HCT116 (cell line): ENCODE data around the gene PPFIA2. TPM values are rescaled to one million over a fixed set of nuclear protein-coding genes. Genes with fewer than 3 reads are reported as not detected.

ENCODE experiments used
- ATAC-seq: fragments of 200-7000 bp; cut with Tn5 transposase; 2 replicates; pipeline ENCODE4 v1.9.1; 2020; ENCODE audit warnings: mild to moderate bottlenecking, moderate library complexity
- BruUV-seq: library from RNA; stranded (reverse); fragments of 400-500 nt; replicated peaks from 2 replicates; lab custom pipeline; 2021; lab: Mats Ljungman, UMichigan
- CTCF ChIA-PET: fragments of 300-600 bp; sonication (Branson Sonifier 250); formaldehyde crosslinking; loops from one replicate; lab custom pipeline; 2021; ENCODE audit warnings: antibody characterized with exemption; lab: Charles Lee
- POLR2A ChIA-PET: fragments of 300-600, 350-600 bp; sonication (Branson Sonifier 250); formaldehyde crosslinking; loops from one replicate; lab custom pipeline; 2021; ENCODE audit warnings: antibody characterized with exemption; lab: Charles Lee
- RAD21 ChIA-PET, 2 experiments: fragments of 300-600 bp; sonication (Branson Sonifier 250); formaldehyde crosslinking; loops; one replicate each; lab custom pipeline; 2023; ENCODE audit warnings: low total read pairs in 2 of 2; ENCODE audit not compliant: uncharacterized antibody in 2 of 2, unreplicated experiment in 2 of 2, low non-redundant PET in 1 of 2; lab: Charles Lee
- DNase-seq: peaks from one replicate; pipeline ENCODE4 v3.0.0-alpha.2; 2010; ENCODE audit warnings: low read depth, low spot score
- H2AFZ ChIP-seq: fragments of 200-600 bp; shearing (Covaris generic), sonication (generic); 2 replicates; pipeline ENCODE4 v1.6.1; 2017; ENCODE audit warnings: low read depth, mixed run types, mixed read lengths, antibody characterized with exemption, low read length; ENCODE audit not compliant: poor library complexity, severe bottlenecking
- H3K27ac ChIP-seq: 2 replicates; pipeline ENCODE4 v1.5.1; 2012; ENCODE audit warnings: low read depth, low read length
- H3K27me3 ChIP-seq: fragments of 200-600 bp; sonication (generic); 2 replicates; pipeline ENCODE4 v1.6.1; 2016; ENCODE audit warnings: mixed run types, low read length, mixed read lengths; ENCODE audit not compliant: insufficient read depth
- H3K36me3 ChIP-seq, 2 experiments: fragments of 200-500 bp in 1 of 2; fragments of 200-600 bp in 1 of 2; sonication (Bioruptor generic) in 1 of 2; sonication (generic) in 1 of 2; 2 replicates each; pipeline versions ENCODE4 v1.5.1 to v1.6.1; 2014 to 2016; ENCODE audit warnings: low read length in 2 of 2, inconsistent platforms in 1 of 2, mixed read lengths in 1 of 2, mixed run types in 1 of 2; ENCODE audit not compliant: insufficient read depth in 2 of 2, control insufficient read depth in 1 of 2
- H3K4me1 ChIP-seq, 2 experiments: fragments of 200-600 bp in 1 of 2; sonication (generic) in 1 of 2; 2 replicates each; pipeline versions ENCODE4 v1.5.1 to v1.6.1; 2012 to 2017; ENCODE audit warnings: low read length in 2 of 2, inconsistent platforms in 1 of 2, mild to moderate bottlenecking in 1 of 2, mixed read lengths in 1 of 2, mixed run types in 1 of 2, moderate library complexity in 1 of 2; ENCODE audit not compliant: insufficient read depth in 2 of 2, control insufficient read depth in 1 of 2
- H3K4me2 ChIP-seq: fragments of 200-600 bp; sonication (generic); 2 replicates; pipeline ENCODE4 v1.6.1; 2017; ENCODE audit warnings: mixed run types, low read length, mixed read lengths
- H3K4me3 ChIP-seq, 2 experiments: fragments of 200-600 bp in 1 of 2; sonication (generic) in 1 of 2; replicated peaks in 1 of 2; 2 replicates each; pipeline ENCODE4 v1.5.1; 2011 to 2016; ENCODE audit warnings: low read length in 2 of 2, control low read depth in 1 of 2, low read depth in 1 of 2, mild to moderate bottlenecking in 1 of 2, mixed read lengths in 1 of 2, mixed run types in 1 of 2
- H3K79me2 ChIP-seq: fragments of 200-600 bp; sonication (generic); 2 replicates; pipeline ENCODE4 v1.6.1; 2017; ENCODE audit warnings: mild to moderate bottlenecking, mixed run types, low read length, moderate library complexity, mixed read lengths; ENCODE audit not compliant: insufficient read depth
- H3K9ac ChIP-seq: fragments of 200-600 bp; sonication (generic); 2 replicates; pipeline ENCODE4 v1.6.1; 2016; ENCODE audit warnings: low read length, mixed read lengths
- H3K9me2 ChIP-seq: fragments of 200-600 bp; sonication (generic), shearing (Covaris generic); 2 replicates; pipeline ENCODE4 v1.6.1; 2017; ENCODE audit warnings: mixed run types, mild to moderate bottlenecking, moderate library complexity; ENCODE audit not compliant: insufficient read depth
- H3K9me3 ChIP-seq, 2 experiments: fragments of 200-500 bp in 1 of 2; fragments of 200-600 bp in 1 of 2; sonication (Bioruptor generic) in 1 of 2; sonication (generic) in 1 of 2; 2 replicates each; pipeline ENCODE4 v1.6.1; 2014 to 2017; ENCODE audit warnings: low read length in 2 of 2, mixed read lengths in 2 of 2, inconsistent platforms in 1 of 2, low read depth in 1 of 2, mild to moderate bottlenecking in 1 of 2, mixed run types in 1 of 2, moderate library complexity in 1 of 2; ENCODE audit not compliant: control insufficient read depth in 1 of 2, insufficient read depth in 1 of 2
- H4K20me1 ChIP-seq: fragments of 200-600 bp; sonication (generic), shearing (Covaris generic); 2 replicates; pipeline ENCODE4 v1.6.1; 2017; ENCODE audit warnings: mixed run types, mild to moderate bottlenecking, moderate library complexity; ENCODE audit not compliant: insufficient read depth
- ATF3 ChIP-seq: IDR thresholded peaks from 2 replicates; pipeline ENCODE4 v1.6.1; 2012
- CBX3 ChIP-seq: IDR thresholded peaks from 2 replicates; pipeline ENCODE4 v1.6.1; 2012; ENCODE audit warnings: low read depth
- CTCF ChIP-seq, 3 experiments: fragments of 200-600 bp in 1 of 3; sonication (generic) in 1 of 3; IDR thresholded peaks in 2 of 3; conservative IDR thresholded peaks in 1 of 3; 2 replicates each; pipeline ENCODE4 v1.5.1; 2012 to 2017; ENCODE audit warnings: low read depth in 2 of 3, low read length in 2 of 3, antibody characterized with exemption in 1 of 3, borderline replicate concordance in 1 of 3, control low read depth in 1 of 3, mild to moderate bottlenecking in 1 of 3, mixed read lengths in 1 of 3, mixed run types in 1 of 3, moderate library complexity in 1 of 3; ENCODE audit not compliant: insufficient read depth in 1 of 3
- EGR1 ChIP-seq: IDR thresholded peaks from 2 replicates; pipeline ENCODE4 v1.6.1; 2012; ENCODE audit warnings: low read depth
- ELF1 ChIP-seq: IDR thresholded peaks from 2 replicates; pipeline ENCODE4 v1.6.1; 2012; ENCODE audit warnings: low read depth, borderline replicate concordance
- EZH2 ChIP-seq: fragments of 200-600 bp; sonication (generic); IDR thresholded peaks from 2 replicates; pipeline ENCODE4 v1.6.1; 2017; ENCODE audit warnings: antibody characterized with exemption, mixed run types
- EZH2phosphoT487 ChIP-seq: fragments of 200-600 bp; IDR thresholded peaks from 2 replicates; pipeline ENCODE4 v1.6.1; 2018; ENCODE audit warnings: antibody characterized with exemption, borderline replicate concordance
- JUND ChIP-seq: IDR thresholded peaks from 2 replicates; pipeline ENCODE4 v1.6.1; 2012
- MAX ChIP-seq: IDR thresholded peaks from 2 replicates; pipeline ENCODE4 v1.6.1; 2012
- POLR2A ChIP-seq: IDR thresholded peaks from 2 replicates; pipeline ENCODE4 v1.7.0; 2011; ENCODE audit warnings: borderline replicate concordance; ENCODE audit not compliant: insufficient read depth, insufficient read length; ENCODE audit errors: extremely low read depth
- POLR2AphosphoS5 ChIP-seq: IDR thresholded peaks from 2 replicates; pipeline ENCODE4 v1.6.1; 2011; ENCODE audit warnings: mild to moderate bottlenecking, low read depth, low read length, moderate library complexity
- RAD21 ChIP-seq: IDR thresholded peaks from 2 replicates; pipeline ENCODE4 v1.6.1; 2012; ENCODE audit warnings: low read depth, mild to moderate bottlenecking
- SP1 ChIP-seq: IDR thresholded peaks from 2 replicates; pipeline ENCODE4 v1.6.1; 2012; ENCODE audit warnings: low read depth
- SRF ChIP-seq: IDR thresholded peaks from 2 replicates; pipeline ENCODE4 v1.6.1; 2012; ENCODE audit warnings: low read depth
- TCF7L2 ChIP-seq: IDR thresholded peaks from 2 replicates; pipeline ENCODE4 v1.7.0; 2011; ENCODE audit warnings: borderline replicate concordance, inconsistent platforms; ENCODE audit not compliant: insufficient read depth, insufficient read length; ENCODE audit errors: extremely low read depth
- YY1 ChIP-seq: IDR thresholded peaks from 2 replicates; pipeline ENCODE4 v1.6.1; 2011; ENCODE audit warnings: low read length, low read depth, moderate library complexity, mild to moderate bottlenecking; ENCODE audit not compliant: insufficient replicate concordance; ENCODE audit errors: extremely low read depth
- ZBTB33 ChIP-seq: IDR thresholded peaks from 2 replicates; pipeline ENCODE4 v1.6.1; 2011; ENCODE audit warnings: mild to moderate bottlenecking, low read length, moderate library complexity; ENCODE audit not compliant: insufficient replicate concordance; ENCODE audit errors: extremely low read depth
- ZFX ChIP-seq: fragments of 450-650 bp; IDR thresholded peaks from 2 replicates; pipeline ENCODE4 v1.6.1; 2017
- intact Hi-C: fragments of 100-400 bp; cut with micrococcal nuclease; formaldehyde crosslinking; loops from 2 replicates; pipeline ENCODE4 v1.10.0; 2022
- total RNA-seq: library from RNA; stranded (reverse); gene quantifications from one replicate; pipeline ENCODE4 v1.2.1, GENCODE V29; 2021; ENCODE audit not compliant: unreplicated experiment

PPFIA2 gene
- total RNA-seq, 1 experiment from 2014 or later = not detected

- no peak for DNase-seq
- Histone ChIP-seq H3K27ac (no peak overlapping the region), H3K79me2 (no peaks in the 10 kb centered on the region), H3K4me2 (no peak overlapping the region), H3K27me3 (no peaks in the 10 kb centered on the region), H3K36me3 (no peaks in the 10 kb centered on the region), H4K20me1 (no peaks in the 10 kb centered on the region), H3K4me3 (no peak overlapping the region), H3K4me1 (no peaks in the 10 kb centered on the region), H3K9me3 (no peaks in the 10 kb centered on the region), H3K9ac (no peak overlapping the region), H3K9me2 (no peaks in the 10 kb centered on the region)
- ChIA-PET POLR2A (no interaction called here), CTCF (no interaction called here), RAD21 (no interaction called here)
- BruUV-seq = no TSS peak
- ATAC-seq = no peak
- TF ChIP-seq CTCF (IDR thresholded peaks at IDR 0.05 in 2 of 3, conservative IDR thresholded peaks at IDR 0.05 in 1 of 3; ENCODE audit: borderline replicate concordance in 1 of 3, insufficient read depth in 1 of 3, low read depth in 2 of 3, low read length in 2 of 3) = no peak
- no peak for TF ChIP-seq RAD21
- TF ChIP-seq CBX3 = no peak
- TF ChIP-seq SRF = no peak
- no peak for TF ChIP-seq POLR2AphosphoS5
- no peak for TF ChIP-seq SP1
- no peak for TF ChIP-seq POLR2A
- TF ChIP-seq ZFX = no peak
- TF ChIP-seq TCF7L2 = no peak
- no peak for TF ChIP-seq YY1
- no peak for TF ChIP-seq ATF3
- no peak for TF ChIP-seq MAX
- no peak for TF ChIP-seq ZBTB33
- no peak for TF ChIP-seq JUND
- TF ChIP-seq ELF1 = no peak
- TF ChIP-seq EZH2 = no peak
- TF ChIP-seq EZH2phosphoT487 = no peak
- TF ChIP-seq EGR1 = no peak
- TF ChIP-seq, all 23 proteins: peak for 0
- no peak overlapping the region for H2AFZ ChIP-seq
- intact Hi-C loops = no loop called here
These were observed 216.8 kb downstream of the PPFIA2 start for GRCh38 chr12:81542065-81543010.
